HepG2 (cell line): ENCODE data around the gene WWC2. TPM values are rescaled to one million over a fixed set of nuclear protein-coding genes. Genes with fewer than 3 reads are reported as not detected.

ENCODE experiments used
- ATF7-NPFF ChIP-seq: sonication (generic); formaldehyde crosslinking; IDR thresholded peaks from 2 replicates; pipeline ENCODE4 v1.8.1; 2023; ENCODE audit warnings: mild to moderate bottlenecking, low read depth, missing genetic modification reagents, moderate library complexity
- GATA4 ChIP-seq: sonication (generic); IDR thresholded peaks from 2 replicates; pipeline ENCODE4 v1.6.1; 2016; ENCODE audit warnings: antibody characterized with exemption, low read depth, borderline replicate concordance
- GATAD1 ChIP-seq: IDR thresholded peaks from 2 replicates; pipeline ENCODE4 v1.6.1; 2016; ENCODE audit warnings: missing genetic modification reagents, missing compliant biosample characterization
- GRHL1 ChIP-seq: sonication (generic); formaldehyde crosslinking; conservative IDR thresholded peaks from 2 replicates; pipeline ENCODE4 v1.8.0; 2022; ENCODE audit warnings: missing genetic modification reagents
- ISL2 ChIP-seq: sonication (generic); formaldehyde crosslinking; IDR thresholded peaks from 2 replicates; pipeline ENCODE4 v1.5.0; 2020; ENCODE audit warnings: missing genetic modification reagents
- KDM1A ChIP-seq: IDR thresholded peaks from 2 replicates; pipeline ENCODE4 v1.6.1; 2016; ENCODE audit warnings: missing compliant biosample characterization
- NR2C2 ChIP-seq: sonication (generic); formaldehyde crosslinking; IDR thresholded peaks from 2 replicates; pipeline ENCODE4 v1.4.0; 2020; ENCODE audit warnings: missing genetic modification reagents, mild to moderate bottlenecking, moderate library complexity, borderline replicate concordance
- SKI ChIP-seq: fragments of 450-650 bp; IDR thresholded peaks from one replicate; pipeline ENCODE4 v1.6.1; 2018; ENCODE audit warnings: mild to moderate bottlenecking; ENCODE audit not compliant: partially characterized antibody
- SUZ12 ChIP-seq: fragments of 150-350 bp; IDR thresholded peaks from 2 replicates; pipeline ENCODE4 v1.6.1; 2014; ENCODE audit warnings: low read depth, low read length
- TBX2 ChIP-seq: sonication (generic); formaldehyde crosslinking; IDR thresholded peaks from 2 replicates; pipeline ENCODE4 v1.5.0; 2020; ENCODE audit warnings: missing genetic modification reagents, mild to moderate bottlenecking, borderline replicate concordance
- ZFYVE20 ChIP-seq: sonication (generic); formaldehyde crosslinking; IDR thresholded peaks from 2 replicates; pipeline ENCODE4 v1.8.0; 2023; ENCODE audit warnings: low read depth, mild to moderate bottlenecking, moderate library complexity, missing genetic modification reagents, borderline replicate concordance
- ZNF256 ChIP-seq: sonication (generic); formaldehyde crosslinking; conservative IDR thresholded peaks from 2 replicates; pipeline ENCODE4 v1.4.0; 2020; ENCODE audit warnings: missing genetic modification reagents
- ZNF296 ChIP-seq: sonication (generic); formaldehyde crosslinking; conservative IDR thresholded peaks from 2 replicates; pipeline ENCODE4 v1.5.0; 2020; ENCODE audit warnings: mild to moderate bottlenecking, missing genetic modification reagents
- ZNF501 ChIP-seq: sonication (generic); formaldehyde crosslinking; IDR thresholded peaks from 2 replicates; pipeline ENCODE4 v1.5.1; 2020; ENCODE audit warnings: mild to moderate bottlenecking, moderate library complexity, missing genetic modification reagents
- ZNF562 ChIP-seq: sonication (generic); formaldehyde crosslinking; IDR thresholded peaks from 2 replicates; pipeline ENCODE4 v1.8.0; 2022; ENCODE audit warnings: missing genetic modification reagents, borderline replicate concordance
- polyA plus RNA-seq, 8 experiments: library from polyadenylated mRNA; depleted of rRNA in 3 of 8; stranded (reverse) in 7 of 8; unstranded in 1 of 8; fragments of >200 nt; fragmentation: Illumina TruSeq in 4 of 8; extraction: Trizol in 4 of 8; gene quantifications; 2 replicates each; pipeline versions ENCODE4 v1.2.1 to v1.2.3, GENCODE V29; 2011 to 2016; ENCODE audit warnings: low read depth in 4 of 8, missing spikeins in 1 of 8, mixed read lengths in 1 of 8; ENCODE audit not compliant: insufficient read depth in 1 of 8
- total RNA-seq, 5 experiments: library from RNA; depleted of rRNA; stranded (reverse); fragments of >200 nt; fragmentation: Illumina TruSeq; extraction: Trizol; gene quantifications; 2 replicates each; pipeline ENCODE4 v1.2.3, GENCODE V29; 2016; ENCODE audit warnings: low read depth in 1 of 5
- TF ChIP-seq, protein P1 (sequence below): conservative IDR thresholded peaks from 2 replicates; pipeline ENCODE4 v1.6.1; 2018; ENCODE audit warnings: missing genetic modification reagents
- TF ChIP-seq, protein P2 (sequence below): sonication (generic); formaldehyde crosslinking; IDR thresholded peaks from 2 replicates; pipeline ENCODE4 v1.8.1; 2023; ENCODE audit warnings: mild to moderate bottlenecking, inconsistent platforms, moderate library complexity, missing genetic modification reagents, borderline replicate concordance
- TF ChIP-seq, protein P3 (sequence below): IDR thresholded peaks from 2 replicates; pipeline ENCODE4 v1.6.1; 2016; ENCODE audit warnings: missing compliant biosample characterization, missing genetic modification reagents, borderline replicate concordance
- TF ChIP-seq, protein P4 (sequence below): sonication (generic); formaldehyde crosslinking; conservative IDR thresholded peaks from 2 replicates; pipeline ENCODE4 v1.4.0; 2020; ENCODE audit warnings: mild to moderate bottlenecking, missing genetic modification reagents, moderate library complexity
- TF ChIP-seq, protein P5 (sequence below): sonication (generic); formaldehyde crosslinking; IDR thresholded peaks from 2 replicates; pipeline ENCODE4 v1.4.0; 2020; ENCODE audit warnings: mild to moderate bottlenecking, low read depth, missing genetic modification reagents

WWC2 gene
- total and polyA plus RNA-seq, 2 of the 13 experiments (the other 11 are each of a cell fraction or from before 2014, with no cell fraction given), result 40.0 to 50.1 TPM

DNA sequence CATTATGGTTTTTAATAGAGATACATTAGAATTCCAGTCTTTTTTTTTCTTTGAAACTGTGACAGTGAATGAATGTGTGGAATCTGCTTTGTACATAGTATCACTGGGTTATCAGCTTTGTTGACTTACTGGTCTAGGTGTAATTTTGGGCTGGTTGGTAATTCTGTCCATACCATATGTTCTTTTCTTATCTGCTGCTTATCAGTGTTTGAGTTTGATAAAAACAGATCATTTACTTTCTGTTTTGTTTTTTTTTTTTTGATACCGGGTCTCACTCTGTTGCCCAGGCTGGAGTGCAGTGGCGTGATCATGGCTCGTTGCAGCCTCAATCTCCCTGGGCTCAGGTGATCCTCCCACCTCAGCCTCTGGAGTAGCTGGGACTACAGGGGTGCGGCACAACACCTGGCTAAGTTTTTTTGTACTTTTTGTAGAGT is 12.4 kb downstream of the WWC2 start (continued):
- TF ChIP-seq ZNF256 (no peak), ZNF296 (CRISPR knock-in tag) (no peak), ZFYVE20 (CRISPR knock-in tag) (no peak), GATAD1 (CRISPR knock-in tag) (no peak), ZNF501 (CRISPR knock-in tag) (no peak), ISL2 (CRISPR knock-in tag) (peak; percentile 94), SKI (no peak), GRHL1 (CRISPR knock-in tag) (no peak), NR2C2 (CRISPR knock-in tag) (no peak), TBX2 (CRISPR knock-in tag) (peak; percentile 74), KDM1A (no peak), ZNF562 (no peak), SUZ12 (no peak), GATA4 (peak; percentile 97), ATF7-NPFF (CRISPR knock-in tag) (no peak)
- TF ChIP-seq, protein P1, sequence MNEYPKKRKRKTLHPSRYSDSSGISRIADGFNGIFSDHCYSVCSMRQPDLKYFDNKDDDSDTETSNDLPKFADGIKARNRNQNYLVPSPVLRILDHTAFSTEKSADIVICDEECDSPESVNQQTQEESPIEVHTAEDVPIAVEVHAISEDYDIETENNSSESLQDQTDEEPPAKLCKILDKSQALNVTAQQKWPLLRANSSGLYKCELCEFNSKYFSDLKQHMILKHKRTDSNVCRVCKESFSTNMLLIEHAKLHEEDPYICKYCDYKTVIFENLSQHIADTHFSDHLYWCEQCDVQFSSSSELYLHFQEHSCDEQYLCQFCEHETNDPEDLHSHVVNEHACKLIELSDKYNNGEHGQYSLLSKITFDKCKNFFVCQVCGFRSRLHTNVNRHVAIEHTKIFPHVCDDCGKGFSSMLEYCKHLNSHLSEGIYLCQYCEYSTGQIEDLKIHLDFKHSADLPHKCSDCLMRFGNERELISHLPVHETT (CRISPR knock-in tag), result no peak
- TF ChIP-seq, protein P2, sequence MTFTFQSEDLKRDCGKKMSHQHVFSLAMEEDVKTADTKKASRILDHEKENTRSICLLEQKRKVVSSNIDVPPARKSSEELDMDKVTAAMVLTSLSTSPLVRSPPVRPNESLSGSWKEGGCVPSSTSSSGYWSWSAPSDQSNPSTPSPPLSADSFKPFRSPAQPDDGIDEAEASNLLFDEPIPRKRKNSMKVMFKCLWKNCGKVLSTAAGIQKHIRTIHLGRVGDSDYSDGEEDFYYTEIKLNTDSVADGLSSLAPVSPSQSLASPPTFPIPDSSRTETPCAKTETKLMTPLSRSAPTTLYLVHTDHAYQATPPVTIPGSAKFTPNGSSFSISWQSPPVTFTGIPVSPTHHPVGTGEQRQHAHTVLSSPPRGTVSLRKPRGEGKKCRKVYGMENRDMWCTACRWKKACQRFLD, result no peak
- TF ChIP-seq, protein P3, sequence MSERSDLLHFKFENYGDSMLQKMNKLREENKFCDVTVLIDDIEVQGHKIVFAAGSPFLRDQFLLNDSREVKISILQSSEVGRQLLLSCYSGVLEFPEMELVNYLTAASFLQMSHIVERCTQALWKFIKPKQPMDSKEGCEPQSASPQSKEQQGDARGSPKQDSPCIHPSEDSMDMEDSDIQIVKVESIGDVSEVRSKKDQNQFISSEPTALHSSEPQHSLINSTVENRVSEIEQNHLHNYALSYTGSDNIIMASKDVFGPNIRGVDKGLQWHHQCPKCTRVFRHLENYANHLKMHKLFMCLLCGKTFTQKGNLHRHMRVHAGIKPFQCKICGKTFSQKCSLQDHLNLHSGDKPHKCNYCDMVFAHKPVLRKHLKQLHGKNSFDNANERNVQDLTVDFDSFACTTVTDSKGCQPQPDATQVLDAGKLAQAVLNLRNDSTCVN (CRISPR knock-in tag), result no peak
- TF ChIP-seq, protein P4, sequence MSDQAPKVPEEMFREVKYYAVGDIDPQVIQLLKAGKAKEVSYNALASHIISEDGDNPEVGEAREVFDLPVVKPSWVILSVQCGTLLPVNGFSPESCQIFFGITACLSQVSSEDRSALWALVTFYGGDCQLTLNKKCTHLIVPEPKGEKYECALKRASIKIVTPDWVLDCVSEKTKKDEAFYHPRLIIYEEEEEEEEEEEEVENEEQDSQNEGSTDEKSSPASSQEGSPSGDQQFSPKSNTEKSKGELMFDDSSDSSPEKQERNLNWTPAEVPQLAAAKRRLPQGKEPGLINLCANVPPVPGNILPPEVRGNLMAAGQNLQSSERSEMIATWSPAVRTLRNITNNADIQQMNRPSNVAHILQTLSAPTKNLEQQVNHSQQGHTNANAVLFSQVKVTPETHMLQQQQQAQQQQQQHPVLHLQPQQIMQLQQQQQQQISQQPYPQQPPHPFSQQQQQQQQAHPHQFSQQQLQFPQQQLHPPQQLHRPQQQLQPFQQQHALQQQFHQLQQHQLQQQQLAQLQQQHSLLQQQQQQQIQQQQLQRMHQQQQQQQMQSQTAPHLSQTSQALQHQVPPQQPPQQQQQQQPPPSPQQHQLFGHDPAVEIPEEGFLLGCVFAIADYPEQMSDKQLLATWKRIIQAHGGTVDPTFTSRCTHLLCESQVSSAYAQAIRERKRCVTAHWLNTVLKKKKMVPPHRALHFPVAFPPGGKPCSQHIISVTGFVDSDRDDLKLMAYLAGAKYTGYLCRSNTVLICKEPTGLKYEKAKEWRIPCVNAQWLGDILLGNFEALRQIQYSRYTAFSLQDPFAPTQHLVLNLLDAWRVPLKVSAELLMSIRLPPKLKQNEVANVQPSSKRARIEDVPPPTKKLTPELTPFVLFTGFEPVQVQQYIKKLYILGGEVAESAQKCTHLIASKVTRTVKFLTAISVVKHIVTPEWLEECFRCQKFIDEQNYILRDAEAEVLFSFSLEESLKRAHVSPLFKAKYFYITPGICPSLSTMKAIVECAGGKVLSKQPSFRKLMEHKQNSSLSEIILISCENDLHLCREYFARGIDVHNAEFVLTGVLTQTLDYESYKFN (CRISPR knock-in tag), result peak; percentile 72
- TF ChIP-seq, protein P5, sequence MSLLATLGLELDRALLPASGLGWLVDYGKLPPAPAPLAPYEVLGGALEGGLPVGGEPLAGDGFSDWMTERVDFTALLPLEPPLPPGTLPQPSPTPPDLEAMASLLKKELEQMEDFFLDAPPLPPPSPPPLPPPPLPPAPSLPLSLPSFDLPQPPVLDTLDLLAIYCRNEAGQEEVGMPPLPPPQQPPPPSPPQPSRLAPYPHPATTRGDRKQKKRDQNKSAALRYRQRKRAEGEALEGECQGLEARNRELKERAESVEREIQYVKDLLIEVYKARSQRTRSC (CRISPR knock-in tag), result no peak
